Right hindlimb (tissue), 1 donor: ENCODE measurements around the gene PCNP.
"Not testable (repeated sequence)": the region's sequence is repeated elsewhere in the genome, so short reads cannot be mapped to it uniquely, and the experiment has no call there.

Experiments used
- DNase-seq: peaks from one replicate; pipeline ENCODE4 v3.0.0-alpha.2; 2018

The PCNP gene

DNA sequence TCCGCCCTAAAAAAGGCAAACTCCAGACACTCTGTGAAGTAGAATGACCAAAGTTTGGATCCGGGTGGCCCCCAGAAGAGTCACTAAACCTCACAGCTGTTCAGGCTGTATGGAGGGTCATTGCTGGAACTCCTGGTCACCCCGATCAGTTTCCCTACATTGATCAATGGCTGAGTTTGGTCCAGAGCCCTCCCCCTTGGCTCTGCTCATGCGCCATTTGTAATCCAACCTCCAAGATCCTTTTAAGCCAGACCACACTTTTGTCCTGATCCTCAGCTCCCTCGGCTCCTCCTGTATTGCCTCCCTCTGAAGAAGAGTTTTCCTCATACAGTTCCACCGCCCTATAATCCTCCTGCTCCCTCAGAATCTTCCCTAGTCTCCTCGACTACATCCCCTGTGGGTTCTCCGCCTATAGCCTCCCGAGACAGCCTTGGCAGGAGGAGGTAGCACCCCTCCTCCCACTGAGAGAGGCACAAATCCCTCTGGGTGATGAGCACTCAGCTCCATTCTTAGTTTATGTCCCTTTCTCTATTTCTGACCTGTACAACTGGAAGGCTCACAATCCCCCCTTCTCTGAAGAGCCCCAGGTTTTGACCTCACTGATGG lies 60.7 kb downstream of the PCNP start:
- DNase-seq, result no peak

DNA sequence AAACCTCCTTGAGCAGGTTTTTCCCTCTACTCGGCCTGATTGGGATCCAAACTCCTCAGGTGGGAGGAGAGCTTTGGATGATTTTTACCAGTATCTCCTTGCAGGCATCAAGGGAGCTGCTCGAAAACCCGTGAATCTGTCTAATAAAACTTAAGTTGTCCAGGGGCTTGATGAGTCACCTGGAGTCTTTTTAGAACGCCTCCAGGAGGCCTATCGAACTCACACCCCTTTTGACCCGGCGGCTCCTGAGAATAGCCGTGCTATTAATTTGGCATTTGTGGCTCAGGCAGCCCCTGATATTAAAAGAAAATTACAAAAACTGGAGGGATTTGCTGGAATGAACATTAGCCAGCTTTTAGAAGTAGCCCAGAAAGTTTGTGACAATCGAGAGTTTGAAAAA lies 61.4 kb downstream of the PCNP start:
- DNase-seq, result no peak

- peak; percentile 36 for DNase-seq
Measured at GRCh38 chr3:101635954-101636798, 62.2 kb downstream of the PCNP start.

- no peak for DNase-seq
Measured at GRCh38 chr3:101637451-101637850, 63.5 kb downstream of the PCNP start.

GRCh38 chr3:101638261-101638745 lies 64.3 kb downstream of the PCNP start:
- no peak for DNase-seq

DNA sequence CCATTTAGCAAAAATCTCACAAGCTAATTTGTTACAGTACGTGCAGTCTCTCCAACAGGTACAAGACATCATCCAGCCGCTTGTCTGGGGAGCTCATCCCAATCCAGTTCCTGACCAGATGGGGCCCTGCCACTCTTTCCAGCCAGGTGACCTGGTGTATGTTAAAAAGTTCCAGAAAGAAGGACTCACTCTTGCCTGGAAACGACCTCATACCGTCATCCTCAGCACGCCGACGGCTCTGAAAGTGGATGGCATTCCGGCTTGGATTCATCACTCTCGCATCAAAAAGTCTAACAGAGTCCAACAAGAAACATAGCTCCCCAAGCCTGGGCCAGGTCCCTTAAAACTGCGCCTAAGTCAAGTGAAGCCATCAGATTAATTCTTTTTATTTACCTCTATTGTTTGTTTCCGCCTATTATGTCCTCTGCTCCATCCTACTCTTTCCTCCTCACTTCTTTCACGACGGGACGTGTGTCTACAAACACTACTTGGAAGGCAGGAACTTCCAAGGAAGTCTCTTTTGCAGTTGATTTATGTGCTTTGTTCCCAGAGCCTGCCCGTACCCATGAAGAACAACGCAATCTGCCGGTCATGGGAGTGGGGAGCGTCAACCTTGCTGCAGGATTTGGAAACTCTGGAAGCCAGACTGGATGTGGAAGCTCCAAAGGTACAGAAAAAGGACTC lies 65.4 kb downstream of the PCNP start:
- no peak for DNase-seq

DNA sequence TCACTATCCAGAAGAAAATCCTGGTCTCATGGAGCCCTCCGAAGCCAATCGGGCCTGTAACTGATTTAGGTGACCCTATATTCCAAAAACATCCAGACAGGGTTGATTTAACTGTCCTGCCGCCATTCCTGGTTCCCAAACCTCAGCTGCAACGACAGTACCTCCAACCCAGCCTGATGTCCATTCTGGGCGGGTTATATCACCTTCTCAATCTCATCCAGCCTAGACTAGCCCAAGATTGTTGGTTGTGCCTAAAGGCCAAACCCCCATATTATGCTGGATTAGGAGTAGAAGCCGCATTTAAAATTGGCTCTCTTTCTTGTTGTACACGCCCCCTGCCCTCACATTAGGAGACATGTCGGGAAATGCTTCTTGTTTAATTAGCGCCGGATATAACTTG lies 66.3 kb downstream of the PCNP start:
- no peak for DNase-seq

- DNase-seq, result not testable (repeated sequence)
Measured at GRCh38 chr3:101641397-101642115, 67.6 kb downstream of the PCNP start.

DNA sequence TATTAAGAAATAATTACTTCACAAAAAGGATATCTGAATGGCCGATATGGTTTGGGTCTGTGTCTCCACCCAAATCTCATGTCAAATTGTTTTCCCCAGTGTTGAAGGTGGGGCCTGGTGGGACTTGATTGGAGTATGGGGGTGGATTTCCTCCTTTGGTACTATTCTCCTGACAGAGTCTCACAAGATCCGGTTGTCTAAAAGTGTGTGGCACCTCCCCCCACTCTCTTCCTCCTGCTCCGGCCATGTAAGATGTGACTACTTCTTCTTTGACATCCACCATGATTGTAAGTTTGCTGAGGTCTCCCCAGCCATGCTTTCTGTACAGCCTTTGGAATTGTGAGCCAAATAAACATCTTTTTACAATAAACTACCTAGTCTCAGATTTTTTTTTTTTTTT lies 68.5 kb downstream of the PCNP start:
- DNase-seq, result no peak

DNA sequence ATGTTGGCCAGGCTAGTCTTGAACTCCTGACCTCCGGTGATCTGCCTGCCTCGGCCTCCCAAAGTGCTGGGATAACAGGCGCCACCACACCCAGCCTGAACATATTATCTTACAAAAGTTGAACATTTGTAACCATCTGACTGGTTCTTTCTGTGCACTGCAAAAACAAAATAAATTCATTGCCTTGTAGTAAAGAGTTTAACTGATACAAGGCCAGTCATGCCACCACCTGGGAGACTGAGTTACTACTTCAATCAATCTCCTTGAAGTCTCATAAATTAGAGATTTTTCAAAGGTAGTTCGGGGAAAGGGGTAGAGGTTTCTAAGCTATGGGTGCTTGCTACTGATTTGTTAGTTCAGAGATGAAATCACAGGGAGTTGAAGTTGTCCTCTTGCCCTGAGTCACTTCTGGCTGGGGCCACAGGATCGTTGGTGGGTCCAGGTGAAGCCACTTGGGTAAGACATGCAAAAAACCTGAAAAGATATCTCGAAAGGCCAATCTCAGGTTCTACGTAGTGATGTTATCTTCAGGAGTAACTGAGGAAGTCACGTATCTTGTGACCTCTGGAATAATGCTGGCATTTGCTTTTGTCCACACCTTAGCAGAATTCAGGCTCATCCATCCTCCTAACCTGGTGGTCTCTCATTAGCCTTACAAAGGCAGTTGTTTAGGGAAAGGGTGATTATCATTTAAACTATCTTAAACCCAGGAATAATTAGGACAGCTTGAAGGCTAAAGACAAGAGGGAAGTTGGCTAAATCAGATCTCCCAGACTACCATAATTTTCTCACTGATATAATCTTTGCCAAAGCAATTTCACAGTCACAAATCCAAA lies 69.2 kb downstream of the PCNP start:
- DNase-seq, result no peak
